Measurements from ENCODE around the gene SBK3.
"Not testable (repeated sequence)": the region's sequence is repeated elsewhere in the genome, so short reads cannot be mapped to it uniquely, and the experiment has no call there.

SBK3 gene

DNA sequence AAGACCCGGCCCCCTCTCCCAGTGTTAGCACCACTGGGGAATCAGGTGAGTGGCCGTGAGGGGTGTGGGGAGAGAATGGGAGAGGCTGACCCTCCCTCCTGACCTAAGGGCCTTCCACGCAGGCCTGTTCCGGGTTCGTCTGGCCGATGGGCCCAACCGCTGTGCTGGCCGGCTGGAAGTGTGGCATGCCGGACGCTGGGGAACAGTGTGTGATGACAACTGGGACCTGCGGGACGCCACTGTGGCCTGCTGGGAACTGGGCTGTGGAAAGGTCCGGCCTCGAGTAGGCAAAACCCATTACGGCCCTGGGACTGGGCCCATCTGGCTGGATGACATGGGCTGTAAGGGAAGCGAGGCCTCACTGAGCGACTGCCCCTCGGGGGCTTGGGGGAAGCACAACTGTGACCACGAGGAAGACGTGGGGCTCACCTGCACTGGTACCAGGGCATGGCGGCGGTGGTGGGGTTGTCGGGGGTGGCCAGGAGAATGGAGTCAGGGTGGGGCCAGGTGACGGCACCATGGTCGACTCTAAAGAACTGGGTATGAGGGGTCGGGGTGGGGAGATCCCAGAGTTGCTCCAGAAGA is 44.9 kb downstream of the SBK3 start:
- no peak overlapping the region for H3K4me3 ChIP-seq (ENCODE audit: low read length)
- no peaks in the 10 kb centered on the region for H3K36me3 ChIP-seq (ENCODE audit: control insufficient read depth, low read depth, low read length)
- H3K4me1 ChIP-seq (ENCODE audit: control insufficient read depth, low read depth, low read length), result peaks cover 8% of the 10 kb centered on the region
- H3K9me3 ChIP-seq (ENCODE audit: control insufficient read depth, low read depth, low read length), result no peaks in the 10 kb centered on the region
- peaks cover 33% of the 10 kb centered on the region for H3K27me3 ChIP-seq (ENCODE audit: control insufficient read depth, insufficient read depth, low read length)
- no peak overlapping the region for H3K27ac ChIP-seq (ENCODE audit: low read length)
- no peak overlapping the region for H3K9ac ChIP-seq (ENCODE audit: low read length)

DNA sequence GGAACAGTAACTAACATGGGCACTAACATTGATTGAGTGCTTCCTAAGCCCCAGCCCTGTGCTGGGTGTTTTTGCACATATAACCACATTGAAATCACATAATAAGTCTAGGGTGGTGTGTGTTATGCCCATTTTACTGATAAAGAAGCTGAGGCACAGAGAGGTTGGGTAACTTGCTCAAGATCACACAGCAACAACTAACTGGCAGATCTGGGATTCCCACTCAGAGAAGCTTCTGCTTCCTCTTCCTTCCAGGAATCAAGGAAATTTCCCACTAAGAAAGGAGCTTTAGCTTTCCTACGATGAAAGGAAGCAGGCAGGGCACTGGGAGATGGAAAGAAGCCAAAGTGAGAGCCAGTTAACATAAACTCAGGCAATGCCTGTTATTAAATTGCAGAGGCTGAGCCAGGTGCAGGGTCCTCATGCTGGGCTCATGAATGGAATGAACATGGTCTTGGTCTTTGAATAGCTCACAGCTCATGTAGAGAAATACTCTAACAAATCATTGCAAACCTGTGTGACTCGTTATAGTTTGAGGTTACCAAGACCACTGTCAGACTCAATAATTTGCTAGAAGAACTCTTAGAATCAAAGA is 47.0 kb downstream of the SBK3 start:
- Histone ChIP-seq H3K9me3 (ENCODE audit: control insufficient read depth, low read depth, low read length) (no peaks in the 10 kb centered on the region), H3K4me3 (ENCODE audit: low read length) (no peak overlapping the region), H3K9ac (ENCODE audit: low read length) (no peak overlapping the region), H3K27ac (ENCODE audit: low read length) (no peak overlapping the region), H3K4me1 (ENCODE audit: control insufficient read depth, low read depth, low read length) (peaks cover 8% of the 10 kb centered on the region), H3K27me3 (ENCODE audit: control insufficient read depth, insufficient read depth, low read length) (peaks cover 22% of the 10 kb centered on the region), H3K36me3 (ENCODE audit: control insufficient read depth, low read depth, low read length) (no peaks in the 10 kb centered on the region)

DNA sequence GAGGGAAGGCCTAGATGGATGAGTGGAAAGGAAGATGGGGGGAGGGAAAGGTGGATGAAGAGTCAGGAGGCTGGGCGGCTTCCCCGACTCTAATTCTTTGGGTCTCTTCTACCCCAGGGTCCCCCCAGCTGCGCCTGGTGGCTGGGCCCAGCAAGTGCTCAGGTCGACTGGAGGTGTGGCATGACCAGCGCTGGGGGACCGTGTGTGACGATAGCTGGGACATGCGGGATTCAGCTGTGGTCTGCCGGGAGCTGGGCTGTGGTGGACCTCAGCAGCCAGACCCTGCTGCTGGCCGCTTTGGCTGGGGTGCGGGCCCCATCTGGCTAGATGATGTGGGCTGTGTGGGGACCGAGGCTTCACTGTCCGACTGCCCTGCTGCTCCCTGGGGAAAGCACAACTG is 47.6 kb downstream of the SBK3 start:
- H3K4me3 ChIP-seq (ENCODE audit: low read length), result no peak overlapping the region

DNA sequence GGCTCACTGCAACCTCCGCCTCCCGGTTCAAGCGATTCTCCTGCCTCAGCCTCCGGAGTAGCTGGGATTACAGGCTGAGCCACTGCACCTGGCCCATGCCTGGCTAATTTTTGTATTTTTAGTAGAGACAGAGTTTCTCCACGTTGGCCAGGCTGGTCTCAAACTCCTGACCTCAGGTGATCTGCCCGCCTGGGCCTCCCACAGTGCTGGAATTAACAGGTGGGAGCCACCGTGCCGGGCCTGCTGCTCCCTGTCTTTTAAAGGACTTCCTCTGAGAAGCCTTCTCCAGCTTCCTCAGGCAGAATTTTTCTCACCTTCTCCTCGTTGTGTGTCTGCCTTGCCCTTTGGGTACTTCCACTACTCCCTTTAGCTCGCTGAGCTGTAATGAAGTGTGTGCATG is 48.5 kb downstream of the SBK3 start:
- not testable (repeated sequence) for H3K27me3 ChIP-seq (ENCODE audit: control insufficient read depth, insufficient read depth, low read length); H3K27ac ChIP-seq (ENCODE audit: low read length); H3K4me1 ChIP-seq (ENCODE audit: control insufficient read depth, low read depth, low read length); H3K4me3 ChIP-seq (ENCODE audit: low read length); H3K9ac ChIP-seq (ENCODE audit: low read length); H3K36me3 ChIP-seq (ENCODE audit: control insufficient read depth, low read depth, low read length); H3K9me3 ChIP-seq (ENCODE audit: control insufficient read depth, low read depth, low read length)

More for the DNA sequence above, 47.6 kb downstream of the SBK3 start:
- Histone ChIP-seq H3K27ac (ENCODE audit: low read length) (no peak overlapping the region), H3K9me3 (ENCODE audit: control insufficient read depth, low read depth, low read length) (no peaks in the 10 kb centered on the region), H3K4me1 (ENCODE audit: control insufficient read depth, low read depth, low read length) (peaks cover 8% of the 10 kb centered on the region), H3K9ac (ENCODE audit: low read length) (no peak overlapping the region), H3K36me3 (ENCODE audit: control insufficient read depth, low read depth, low read length) (no peaks in the 10 kb centered on the region), H3K27me3 (ENCODE audit: control insufficient read depth, insufficient read depth, low read length) (peaks cover 16% of the 10 kb centered on the region)

DNA sequence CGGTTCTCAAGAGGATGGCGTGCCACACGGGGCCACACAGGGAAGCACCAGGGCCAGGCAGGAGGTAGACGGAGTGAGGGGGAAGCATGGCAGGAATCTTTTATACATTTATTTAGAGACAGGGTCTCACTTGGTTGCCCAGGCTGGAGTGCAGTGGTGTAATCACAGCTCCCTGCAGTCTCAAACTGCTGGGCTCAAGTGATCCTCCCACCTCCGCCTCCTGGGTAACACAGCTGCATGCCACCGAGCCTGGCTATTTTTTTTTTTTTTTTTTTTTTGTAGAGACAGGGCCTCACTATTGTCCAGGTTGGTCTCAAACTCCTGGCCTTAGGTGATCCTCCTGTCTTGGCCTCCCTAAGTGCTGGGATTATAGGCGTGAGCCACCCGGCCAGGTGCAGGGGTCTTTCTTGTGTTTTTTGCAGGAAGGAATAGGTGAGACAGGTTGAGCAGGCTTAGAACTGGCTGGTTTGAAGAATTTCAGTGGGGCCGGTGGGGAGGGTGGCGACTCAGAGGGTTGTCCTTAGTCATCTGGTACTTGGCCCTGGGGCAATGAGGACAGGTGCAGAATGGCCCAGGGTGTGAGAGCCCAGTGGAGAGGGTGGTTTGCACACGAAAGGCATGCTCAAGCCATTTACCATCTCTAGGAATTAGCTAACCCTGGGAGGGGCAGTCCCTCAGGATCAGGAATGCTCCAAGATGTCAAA is 49.5 kb downstream of the SBK3 start:
- Histone ChIP-seq H3K4me3 (ENCODE audit: low read length) (no peak overlapping the region), H3K36me3 (ENCODE audit: control insufficient read depth, low read depth, low read length) (no peaks in the 10 kb centered on the region), H3K4me1 (ENCODE audit: control insufficient read depth, low read depth, low read length) (peaks cover 8% of the 10 kb centered on the region), H3K27me3 (ENCODE audit: control insufficient read depth, insufficient read depth, low read length) (no peaks in the 10 kb centered on the region), H3K9me3 (ENCODE audit: control insufficient read depth, low read depth, low read length) (no peaks in the 10 kb centered on the region), H3K9ac (ENCODE audit: low read length) (no peak overlapping the region), H3K27ac (ENCODE audit: low read length) (no peak overlapping the region)

DNA sequence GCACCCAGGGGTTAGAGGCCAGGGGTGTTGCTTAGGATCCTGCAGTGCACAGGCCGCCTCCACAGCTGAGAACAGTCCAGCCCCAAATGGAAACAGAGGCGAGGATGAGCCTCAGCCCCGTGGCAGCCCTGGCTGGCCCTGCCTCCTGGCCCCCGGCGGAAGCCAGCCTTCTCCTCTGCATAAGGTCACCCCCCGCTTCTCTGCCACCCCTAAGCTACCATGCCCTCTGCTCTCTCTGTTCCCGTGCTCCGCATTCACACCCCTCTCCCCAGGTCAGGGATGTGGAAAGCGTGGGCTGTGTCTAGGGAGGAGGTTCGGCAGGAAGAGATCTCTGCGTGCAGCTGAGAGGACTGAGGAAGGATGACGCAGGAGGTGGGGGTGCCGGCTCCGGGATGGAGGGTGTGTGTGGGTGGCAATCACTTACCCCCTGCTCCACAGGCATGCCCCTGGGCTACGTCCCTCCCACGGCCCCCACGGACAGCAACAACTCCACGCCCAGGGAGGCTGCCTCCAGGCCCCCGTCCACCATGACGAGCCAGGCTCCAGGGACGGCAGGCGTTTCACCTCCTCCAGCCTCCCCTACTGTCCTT is 51.1 kb downstream of the SBK3 start:
- Histone ChIP-seq H3K9ac (ENCODE audit: low read length) (no peak overlapping the region), H3K36me3 (ENCODE audit: control insufficient read depth, low read depth, low read length) (no peaks in the 10 kb centered on the region), H3K4me1 (ENCODE audit: control insufficient read depth, low read depth, low read length) (peaks cover 13% of the 10 kb centered on the region), H3K9me3 (ENCODE audit: control insufficient read depth, low read depth, low read length) (no peaks in the 10 kb centered on the region), H3K4me3 (ENCODE audit: low read length) (no peak overlapping the region), H3K27ac (ENCODE audit: low read length) (no peak overlapping the region), H3K27me3 (ENCODE audit: control insufficient read depth, insufficient read depth, low read length) (no peaks in the 10 kb centered on the region)

DNA sequence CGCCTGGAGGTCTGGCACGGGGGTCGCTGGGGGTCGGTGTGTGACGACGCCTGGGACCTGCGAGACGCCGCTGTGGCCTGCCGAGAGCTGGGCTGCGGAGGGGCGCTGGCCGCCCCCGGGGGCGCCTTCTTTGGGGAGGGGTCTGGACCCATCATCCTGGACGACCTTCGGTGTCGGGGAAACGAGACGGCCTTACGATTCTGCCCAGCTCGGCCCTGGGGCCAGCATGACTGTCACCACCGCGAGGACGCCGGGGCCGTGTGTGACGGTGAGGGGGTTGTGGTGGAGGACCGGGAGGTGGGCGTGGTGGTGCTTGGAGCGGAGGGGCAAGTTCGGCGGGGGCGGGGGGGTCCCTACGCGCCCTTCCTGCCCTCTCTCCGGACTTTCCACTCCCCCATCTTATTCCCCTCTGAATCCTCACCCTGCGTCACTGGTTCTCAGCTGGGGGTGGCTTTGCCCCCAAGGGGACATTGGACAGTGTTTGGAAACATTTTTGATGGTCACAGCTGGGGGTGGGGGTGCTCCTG is 51.6 kb downstream of the SBK3 start:
- Histone ChIP-seq H3K27me3 (ENCODE audit: control insufficient read depth, insufficient read depth, low read length) (no peaks in the 10 kb centered on the region), H3K4me1 (ENCODE audit: control insufficient read depth, low read depth, low read length) (peaks cover 17% of the 10 kb centered on the region), H3K27ac (ENCODE audit: low read length) (no peak overlapping the region), H3K4me3 (ENCODE audit: low read length) (no peak overlapping the region), H3K9me3 (ENCODE audit: control insufficient read depth, low read depth, low read length) (no peaks in the 10 kb centered on the region), H3K9ac (ENCODE audit: low read length) (no peak overlapping the region), H3K36me3 (ENCODE audit: control insufficient read depth, low read depth, low read length) (no peaks in the 10 kb centered on the region)

DNA sequence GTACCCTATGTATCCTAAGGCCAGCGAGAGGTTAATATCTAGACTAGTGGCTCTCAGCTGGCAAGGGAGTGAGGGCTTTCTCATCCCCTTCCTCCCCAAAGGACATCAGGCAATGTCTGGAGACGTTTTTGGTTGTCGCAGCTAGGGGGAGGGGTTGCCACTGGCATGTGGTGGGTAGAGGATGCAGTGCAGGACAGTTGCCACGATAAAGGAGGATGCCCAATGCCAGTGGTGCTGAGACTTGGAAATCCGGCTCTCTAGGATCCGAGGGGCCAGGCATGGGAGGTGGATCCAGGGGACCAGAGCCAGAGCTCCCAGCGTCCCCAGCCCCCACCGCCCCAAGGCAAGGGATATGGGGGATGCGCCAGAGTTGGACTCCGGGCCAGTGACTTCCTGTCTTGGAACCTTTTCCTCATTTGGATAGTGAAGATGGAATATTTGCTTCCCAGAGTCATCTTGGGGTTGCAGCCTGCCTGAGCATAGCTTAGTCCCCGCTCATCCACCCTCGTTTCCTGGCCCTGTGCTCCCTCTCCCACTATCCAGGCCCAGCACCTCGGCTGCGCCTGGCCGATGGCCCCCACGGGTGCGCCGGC is 52.2 kb downstream of the SBK3 start:
- H3K4me3 ChIP-seq (ENCODE audit: low read length), result no peak overlapping the region
- no peaks in the 10 kb centered on the region for H3K27me3 ChIP-seq (ENCODE audit: control insufficient read depth, insufficient read depth, low read length)
- no peaks in the 10 kb centered on the region for H3K36me3 ChIP-seq (ENCODE audit: control insufficient read depth, low read depth, low read length)
- H3K9me3 ChIP-seq (ENCODE audit: control insufficient read depth, low read depth, low read length), result no peaks in the 10 kb centered on the region
- no peak overlapping the region for H3K9ac ChIP-seq (ENCODE audit: low read length)
- H3K27ac ChIP-seq (ENCODE audit: low read length), result no peak overlapping the region
- peaks cover 21% of the 10 kb centered on the region for H3K4me1 ChIP-seq (ENCODE audit: control insufficient read depth, low read depth, low read length)

DNA sequence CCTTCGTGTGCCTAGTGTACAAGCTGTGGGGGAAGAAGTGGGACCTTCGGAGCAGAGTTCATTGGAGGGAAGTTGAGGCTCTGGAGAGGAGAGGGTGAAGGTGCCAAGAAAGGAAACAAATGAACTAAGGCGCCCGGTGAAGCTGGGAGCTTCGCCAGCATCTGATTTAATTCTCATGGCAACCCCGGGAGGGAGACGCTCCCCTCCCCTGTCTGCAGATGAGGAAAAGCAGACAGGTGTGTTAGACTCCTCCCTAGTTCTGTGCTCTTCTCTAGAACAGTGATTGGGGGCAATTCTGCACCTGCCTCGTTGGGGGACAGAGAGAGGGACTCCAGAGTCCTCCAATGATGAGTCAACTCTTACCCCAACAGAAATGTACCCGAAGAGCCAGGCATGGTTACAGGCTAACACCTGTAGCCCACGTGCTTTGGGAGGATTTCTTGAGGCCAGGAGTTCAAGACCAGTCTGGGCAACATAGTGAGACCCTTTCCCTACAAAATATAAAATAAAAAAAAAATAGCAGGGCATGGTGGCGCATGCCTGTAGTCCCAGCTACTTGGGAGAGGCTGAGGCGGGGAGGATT is 52.9 kb downstream of the SBK3 start:
- no peak overlapping the region for H3K4me3 ChIP-seq (ENCODE audit: low read length)
- no peak overlapping the region for H3K9ac ChIP-seq (ENCODE audit: low read length)
- no peaks in the 10 kb centered on the region for H3K9me3 ChIP-seq (ENCODE audit: control insufficient read depth, low read depth, low read length)
- no peaks in the 10 kb centered on the region for H3K27me3 ChIP-seq (ENCODE audit: control insufficient read depth, insufficient read depth, low read length)
- no peaks in the 10 kb centered on the region for H3K36me3 ChIP-seq (ENCODE audit: control insufficient read depth, low read depth, low read length)
- H3K27ac ChIP-seq (ENCODE audit: low read length), result no peak overlapping the region
- peaks cover 27% of the 10 kb centered on the region for H3K4me1 ChIP-seq (ENCODE audit: control insufficient read depth, low read depth, low read length)

DNA sequence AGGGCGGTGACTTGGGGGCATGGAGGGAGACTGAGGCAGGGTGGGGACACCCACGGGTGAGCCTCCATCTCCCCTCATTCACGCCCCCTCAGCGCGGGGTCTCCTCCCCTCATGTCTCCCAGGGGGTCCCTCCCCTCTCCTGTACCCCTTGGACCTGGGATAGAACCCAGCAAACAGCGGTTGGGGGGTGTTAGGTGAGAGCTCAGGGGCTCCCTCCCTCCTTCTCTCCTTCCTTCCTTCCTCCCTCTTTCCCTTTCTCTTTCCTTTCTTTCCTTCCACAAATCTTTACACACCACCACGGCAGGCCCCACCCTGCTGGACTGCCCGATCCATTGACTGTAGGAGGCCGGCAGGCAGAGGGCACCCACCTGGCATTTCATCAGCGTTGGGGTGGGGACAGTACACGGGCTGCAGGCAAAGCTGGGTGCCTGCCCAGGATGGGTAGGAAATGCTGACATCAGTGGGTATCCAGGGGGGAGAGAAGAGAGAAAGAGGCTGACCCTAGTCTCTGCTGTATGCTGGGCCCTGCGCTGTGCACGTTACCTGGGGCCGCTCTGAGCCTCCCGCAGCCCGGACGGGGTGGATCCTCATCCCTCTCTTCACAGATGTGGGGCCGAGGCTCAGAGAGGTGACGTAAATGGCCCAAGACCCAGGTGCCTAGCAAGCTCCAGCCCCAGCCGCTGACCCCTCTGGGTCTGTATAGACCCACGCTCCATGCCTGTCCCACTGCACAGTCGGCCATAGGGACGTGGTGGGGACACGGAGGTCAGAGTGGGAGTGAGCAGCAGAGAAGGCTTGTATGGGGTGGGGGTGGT is 53.6 kb downstream of the SBK3 start:
- Histone ChIP-seq H3K27ac (ENCODE audit: low read length) (no peak overlapping the region), H3K9me3 (ENCODE audit: control insufficient read depth, low read depth, low read length) (no peaks in the 10 kb centered on the region), H3K27me3 (ENCODE audit: control insufficient read depth, insufficient read depth, low read length) (no peaks in the 10 kb centered on the region), H3K9ac (ENCODE audit: low read length) (no peak overlapping the region), H3K4me1 (ENCODE audit: control insufficient read depth, low read depth, low read length) (peaks cover 33% of the 10 kb centered on the region), H3K36me3 (ENCODE audit: control insufficient read depth, low read depth, low read length) (no peaks in the 10 kb centered on the region), H3K4me3 (ENCODE audit: low read length) (no peak overlapping the region)
